ENCODE measurements around the gene PLD3.

Gene PLD3

GRCh38 chr19:40305403-40305802 is 43.1 kb upstream of the PLD3 start:
- peak; percentile 50 for TF ChIP-seq CTCF (IDR thresholded peaks at IDR 0.05; ENCODE audit: low read depth, low read length)
- no peak overlapping the region for H3K4me3 ChIP-seq (ENCODE audit: low read depth, low read length)
- H3K27ac ChIP-seq: no peak overlapping the region
- H3K9me3 ChIP-seq (ENCODE audit: severe bottlenecking): no peaks in the 10 kb centered on the region
- H3K27me3 ChIP-seq (ENCODE audit: insufficient read depth, low read depth, severe bottlenecking): no peaks in the 10 kb centered on the region
- peak; percentile 76 for DNase-seq
- no peaks in the 10 kb centered on the region for H3K36me3 ChIP-seq

- no peaks in the 10 kb centered on the region for H3K9me3 ChIP-seq (ENCODE audit: severe bottlenecking)
- no peak for DNase-seq
- TF ChIP-seq CTCF (IDR thresholded peaks at IDR 0.05; ENCODE audit: low read depth, low read length): no peak
- no peaks in the 10 kb centered on the region for H3K27me3 ChIP-seq (ENCODE audit: insufficient read depth, low read depth, severe bottlenecking)
- H3K27ac ChIP-seq: no peak overlapping the region
- no peaks in the 10 kb centered on the region for H3K36me3 ChIP-seq
- H3K4me3 ChIP-seq (ENCODE audit: low read depth, low read length): no peak overlapping the region
These were observed 38.8 kb upstream of the PLD3 start for GRCh38 chr19:40309666-40310065.

- no peak overlapping the region for H3K4me3 ChIP-seq (ENCODE audit: low read depth, low read length)
- no peaks in the 10 kb centered on the region for H3K9me3 ChIP-seq (ENCODE audit: severe bottlenecking)
- H3K27ac ChIP-seq: no peak overlapping the region
- no peak for TF ChIP-seq CTCF (IDR thresholded peaks at IDR 0.05; ENCODE audit: low read depth, low read length)
- no peak for DNase-seq
- no peaks in the 10 kb centered on the region for H3K36me3 ChIP-seq
- H3K27me3 ChIP-seq (ENCODE audit: insufficient read depth, low read depth, severe bottlenecking): no peaks in the 10 kb centered on the region
These were observed 36.0 kb upstream of the PLD3 start for GRCh38 chr19:40312533-40312932.

GRCh38 chr19:40313229-40313983 is 35.1 kb upstream of the PLD3 start:
- H3K27me3 ChIP-seq (ENCODE audit: insufficient read depth, low read depth, severe bottlenecking): no peaks in the 10 kb centered on the region
- DNase-seq: no peak
- H3K9me3 ChIP-seq (ENCODE audit: severe bottlenecking): no peaks in the 10 kb centered on the region
- no peak overlapping the region for H3K27ac ChIP-seq
- no peak for TF ChIP-seq CTCF (IDR thresholded peaks at IDR 0.05; ENCODE audit: low read depth, low read length)
- no peak overlapping the region for H3K4me3 ChIP-seq (ENCODE audit: low read depth, low read length)
- peaks cover 2% of the 10 kb centered on the region; the same call in 1 of the 2 replicates for H3K36me3 ChIP-seq

- no peak for TF ChIP-seq CTCF (IDR thresholded peaks at IDR 0.05; ENCODE audit: low read depth, low read length)
These were observed 33.8 kb upstream of the PLD3 start for GRCh38 chr19:40314656-40315055.

More at GRCh38 chr19:40314656-40315055, 33.8 kb upstream of the PLD3 start:
- no peak overlapping the region for H3K4me3 ChIP-seq (ENCODE audit: low read depth, low read length)
- H3K9me3 ChIP-seq (ENCODE audit: severe bottlenecking): no peaks in the 10 kb centered on the region
- no peaks in the 10 kb centered on the region for H3K27me3 ChIP-seq (ENCODE audit: insufficient read depth, low read depth, severe bottlenecking)
- peaks cover 8% of the 10 kb centered on the region for H3K36me3 ChIP-seq
- H3K27ac ChIP-seq: no peak overlapping the region
- no peak for DNase-seq

Measured in WERI-Rb-1 (cell line).